Measurements from ENCODE around the gene RNF115.
"Not testable (repeated sequence)": the region's sequence is repeated elsewhere in the genome, so short reads cannot be mapped to it uniquely, and the experiment has no call there.

RNF115 gene
- 96.5 to 103 reads per million in 2 donors for total RNA-seq

DNA sequence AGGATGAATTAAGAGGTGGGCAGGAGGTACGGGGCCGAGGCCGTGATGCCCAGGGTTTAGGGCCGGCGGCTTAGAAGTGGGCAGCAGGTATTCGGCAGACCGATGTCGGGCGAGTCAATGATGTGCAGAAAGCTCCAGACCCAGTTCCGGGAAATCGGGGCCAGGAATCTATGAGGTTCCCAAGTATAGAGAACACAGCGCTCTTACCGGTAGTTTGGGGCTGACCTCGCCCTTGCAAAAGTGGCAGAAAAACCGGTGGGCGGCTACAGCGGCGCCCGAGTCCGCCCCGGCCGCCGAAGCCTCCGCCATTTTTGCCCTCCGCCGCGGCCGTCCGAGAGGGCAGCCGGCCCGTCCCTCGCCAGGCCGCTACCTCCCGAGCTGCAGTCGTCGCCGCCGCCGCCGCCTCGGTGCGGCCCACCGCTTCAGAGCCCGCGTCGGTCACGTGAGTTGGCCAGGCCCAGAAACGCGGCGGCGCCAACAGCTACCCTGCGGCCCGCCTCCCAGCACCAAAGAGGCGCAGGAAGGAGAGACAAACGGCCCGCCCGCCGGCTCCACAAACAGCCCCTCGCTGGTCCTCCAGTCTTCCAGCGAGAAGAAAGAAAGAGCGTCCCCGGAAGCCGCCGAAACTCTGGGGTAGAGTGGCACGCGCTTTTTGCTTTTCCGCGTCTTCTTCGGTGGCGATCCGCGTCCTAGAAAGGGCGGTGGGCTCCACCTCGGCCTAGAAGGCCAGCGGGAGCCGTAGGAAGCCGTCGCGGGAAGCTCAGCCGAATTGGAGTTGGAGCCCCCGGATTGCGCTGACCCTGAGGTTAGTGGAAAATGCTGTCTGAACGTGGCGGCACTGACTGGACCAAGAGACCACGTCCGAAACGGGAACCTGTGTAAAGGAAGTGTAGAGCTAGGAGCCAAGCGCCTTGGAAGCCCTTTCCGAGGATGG, at the start of gene RNF115, which contains the start of gene POLR3C:
Gene RNF115, minus strand, starts transcription at position 531 of the 934 bp plus-strand sequence. Its CDS starts 222 bp downstream, at position 309.
Gene POLR3C, plus strand, starts transcription at position 636 of the 934 bp plus-strand sequence. CDS start 1,577 bp downstream, outside the sequence.
- peak; percentile 75 for DNase-seq

DNA sequence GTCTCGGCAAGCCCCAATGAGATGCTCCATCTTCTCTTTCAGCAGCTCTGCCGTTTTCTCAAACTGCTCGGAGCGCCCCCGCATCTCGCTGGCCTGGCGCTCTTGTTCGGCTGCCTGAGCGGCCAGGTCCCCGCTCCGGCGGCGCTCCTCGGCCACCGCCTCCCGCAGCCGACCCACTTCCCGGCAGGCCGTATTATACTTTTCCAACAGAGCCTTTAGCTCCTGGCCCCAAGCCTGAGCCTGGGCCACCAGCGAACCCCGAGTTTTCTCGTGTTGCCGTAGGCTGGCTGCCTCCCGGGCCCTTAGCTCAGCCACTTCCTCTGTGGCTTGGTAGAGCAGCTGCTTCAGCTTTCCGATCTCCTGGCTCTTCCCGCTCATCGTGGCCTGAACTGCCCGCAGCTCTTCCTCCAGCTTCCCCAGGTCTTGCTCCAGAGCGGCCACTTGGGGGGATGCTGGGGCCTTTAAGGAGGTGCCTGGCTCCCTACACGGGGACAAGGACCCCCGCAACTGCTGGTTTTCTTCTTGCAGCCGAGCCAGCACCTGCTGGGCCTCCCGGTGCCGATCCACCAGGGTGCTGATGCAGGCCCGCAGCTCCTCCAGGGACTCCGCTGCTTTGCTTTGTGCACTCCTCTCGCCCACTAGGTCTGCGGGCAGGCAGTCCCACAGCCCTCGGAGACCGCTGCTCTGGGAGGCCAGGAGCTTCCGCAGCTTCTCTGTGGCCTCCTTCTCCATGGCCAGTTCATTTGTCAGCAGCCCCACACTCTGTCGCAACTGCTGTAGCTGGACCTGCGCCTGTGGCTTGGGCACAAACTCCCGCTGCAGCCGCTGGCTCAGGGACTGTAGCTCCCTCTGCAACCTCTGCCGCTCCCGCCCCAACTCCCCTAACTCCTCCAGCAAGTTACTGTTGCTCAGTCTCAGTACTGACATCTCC, 48.4 kb upstream of the RNF115 start:
- no peak for DNase-seq

DNA sequence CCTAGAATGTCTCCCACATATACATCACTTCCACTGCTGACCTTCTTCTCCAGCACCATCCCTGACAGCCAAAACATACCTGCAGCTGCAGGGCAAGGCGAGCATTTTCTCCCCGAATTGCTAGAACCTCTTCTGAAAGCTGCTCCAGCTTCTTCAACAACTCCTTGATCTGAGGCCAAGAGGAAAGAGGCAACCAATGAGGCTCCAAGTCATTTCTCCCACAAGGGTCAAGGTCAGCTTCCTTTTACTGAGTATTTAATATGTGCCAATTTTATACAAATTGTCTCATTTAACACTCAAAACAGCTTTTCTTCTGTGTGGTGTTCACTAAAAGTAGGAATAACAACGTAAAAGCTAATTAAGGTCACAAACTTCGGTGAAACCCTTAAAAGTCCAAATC, 44.3 kb upstream of the RNF115 start:
- DNase-seq = no peak

DNA sequence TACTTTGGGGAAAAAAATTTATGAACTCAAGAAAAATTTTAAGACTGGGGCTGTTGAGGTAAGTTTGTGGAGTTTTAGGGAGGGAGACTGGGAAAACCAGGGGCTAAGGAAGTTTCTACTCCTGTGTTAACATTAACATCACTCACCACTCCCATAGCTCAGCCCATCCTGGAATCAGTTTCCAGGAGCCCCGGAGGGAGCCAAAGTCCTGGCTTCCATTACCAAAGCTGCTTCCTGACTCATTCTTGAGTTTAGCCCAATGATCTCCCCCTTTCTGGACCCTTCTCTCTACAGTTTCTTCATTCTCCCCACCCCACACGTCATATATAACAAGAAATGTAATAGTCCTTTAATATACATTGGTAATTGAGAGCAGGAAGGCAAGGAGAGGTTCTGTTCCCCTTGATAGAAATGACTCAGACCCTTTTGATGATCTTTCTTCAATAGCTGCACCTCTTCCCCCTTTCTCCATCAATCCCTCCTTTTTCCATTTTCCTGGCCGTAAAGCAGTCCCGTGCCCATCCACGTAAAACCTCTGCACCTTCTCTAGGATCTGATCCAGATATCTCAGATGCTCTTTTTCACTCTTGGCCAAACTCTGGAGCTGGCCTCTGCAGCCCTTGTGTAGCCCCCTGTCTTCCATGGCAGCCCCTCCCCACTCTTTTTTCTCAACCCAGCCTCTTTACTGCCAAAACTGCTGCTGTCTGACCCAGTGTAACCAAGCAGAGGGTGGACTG, 39.6 kb upstream of the RNF115 start:
- no peak for DNase-seq

DNA sequence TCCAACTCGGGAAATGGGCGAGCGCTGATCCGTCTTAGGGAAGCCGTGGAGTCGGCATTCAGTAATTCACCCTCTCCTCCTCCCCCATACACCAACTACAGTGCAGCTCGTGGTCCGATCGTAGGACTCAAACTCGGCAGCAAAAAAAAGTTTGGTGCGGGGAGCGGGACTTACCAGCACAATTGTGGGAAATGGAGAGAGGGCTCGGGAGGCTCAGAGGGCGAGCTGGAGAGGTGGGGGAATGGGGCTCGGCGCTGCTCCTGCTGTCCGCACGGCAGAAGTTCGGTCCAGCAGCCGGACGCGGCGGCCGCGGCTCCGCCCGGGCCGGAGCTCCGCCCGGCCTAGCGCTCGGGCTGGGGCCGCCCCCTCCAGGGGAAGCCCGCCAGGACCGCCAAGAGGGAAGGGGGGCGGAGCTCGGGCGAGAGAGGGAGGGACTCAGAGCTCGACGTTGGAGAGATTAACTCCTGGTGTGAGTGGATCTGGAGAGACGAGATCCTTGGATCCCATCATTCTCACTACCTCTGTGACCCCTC, 35.7 kb upstream of the RNF115 start:
- peak; percentile 59 for DNase-seq

DNA sequence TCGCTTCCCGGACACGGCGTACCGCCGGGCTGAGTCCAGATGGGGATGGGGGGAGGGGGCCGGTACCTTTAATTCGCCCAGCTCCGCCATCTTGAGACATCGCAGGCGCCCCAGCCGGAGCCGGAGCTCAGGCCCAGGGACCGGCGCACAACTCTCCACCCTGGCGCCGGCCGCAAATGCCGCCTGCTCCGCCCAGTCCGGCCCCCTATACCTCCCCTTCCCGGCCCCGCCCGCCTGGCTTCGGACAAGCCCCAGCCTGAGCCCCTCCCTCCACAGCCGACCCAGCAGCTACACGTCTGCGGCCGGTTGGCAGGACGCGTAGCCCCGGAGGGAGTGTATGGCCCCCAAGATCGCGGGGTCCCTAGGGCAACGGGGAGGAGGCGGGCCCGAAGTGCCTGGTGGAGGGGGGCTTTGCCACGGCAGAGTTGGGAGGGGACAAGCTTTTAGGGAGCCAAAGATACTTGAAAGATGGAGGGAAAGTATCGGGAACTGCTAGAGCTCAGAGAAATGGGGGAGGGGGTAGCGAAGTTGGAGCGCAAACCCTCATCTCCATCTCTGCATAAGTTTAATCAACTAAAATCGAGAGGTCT, 35.1 kb upstream of the RNF115 start, which contains the start of gene PIAS3:
Gene PIAS3, minus strand, starts transcription at position 181 of the 590 bp plus-strand sequence. Its CDS starts 91 bp downstream, at position 90.
- peak; percentile 71 for DNase-seq

DNA sequence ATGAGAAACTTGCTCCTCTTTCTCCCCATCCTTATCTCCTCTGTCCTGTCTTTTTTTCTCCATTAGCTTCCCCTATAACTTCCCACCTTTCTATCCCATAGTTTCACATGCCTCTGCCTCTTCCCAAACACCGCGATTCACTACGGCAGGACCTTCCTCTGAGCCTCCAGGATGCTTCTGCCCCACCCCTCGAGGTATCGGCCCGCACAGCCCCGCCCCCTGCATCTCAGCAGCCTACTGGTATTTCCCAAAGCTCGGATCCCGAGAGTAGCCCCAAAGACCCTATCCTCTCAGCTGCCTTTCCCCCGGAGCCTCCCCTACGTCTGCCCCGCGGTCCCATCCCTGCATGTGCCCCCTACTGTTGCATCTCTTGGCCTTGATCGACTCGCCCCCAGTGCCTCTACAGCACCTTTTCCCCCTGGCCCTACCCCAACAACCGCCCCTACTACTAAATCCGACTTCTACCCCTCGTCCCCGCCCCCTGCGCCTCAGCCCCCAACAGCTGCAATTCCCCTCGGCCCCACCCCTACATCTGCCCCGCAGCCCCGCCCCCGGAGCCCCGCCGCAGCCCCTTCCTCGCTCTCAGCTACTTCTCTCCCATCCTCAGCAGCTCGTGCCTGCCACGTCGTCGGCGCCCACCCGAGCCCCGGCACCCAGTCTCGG, 34.5 kb upstream of the RNF115 start:
- DNase-seq = peak; percentile 64

DNA sequence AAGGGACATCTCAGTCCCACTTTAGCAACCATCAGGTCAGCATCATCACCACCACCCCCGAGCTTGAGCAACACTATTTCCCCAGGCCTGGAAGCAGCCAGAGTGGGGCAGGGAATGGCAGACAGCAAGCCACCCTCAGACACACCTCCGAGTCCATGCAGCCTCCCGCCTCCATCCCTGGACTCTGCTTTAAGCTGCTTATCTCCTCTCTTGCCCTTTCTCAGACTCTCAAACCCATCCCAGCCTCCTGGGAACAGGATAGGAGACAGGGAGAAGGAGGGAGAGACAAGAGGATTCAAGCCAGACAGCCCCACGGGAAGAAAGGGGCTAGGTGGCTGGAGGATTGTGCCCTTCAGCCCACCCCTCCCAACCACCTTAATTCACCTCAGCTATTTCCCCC, 33.3 kb upstream of the RNF115 start:
- no peak for DNase-seq

DNA sequence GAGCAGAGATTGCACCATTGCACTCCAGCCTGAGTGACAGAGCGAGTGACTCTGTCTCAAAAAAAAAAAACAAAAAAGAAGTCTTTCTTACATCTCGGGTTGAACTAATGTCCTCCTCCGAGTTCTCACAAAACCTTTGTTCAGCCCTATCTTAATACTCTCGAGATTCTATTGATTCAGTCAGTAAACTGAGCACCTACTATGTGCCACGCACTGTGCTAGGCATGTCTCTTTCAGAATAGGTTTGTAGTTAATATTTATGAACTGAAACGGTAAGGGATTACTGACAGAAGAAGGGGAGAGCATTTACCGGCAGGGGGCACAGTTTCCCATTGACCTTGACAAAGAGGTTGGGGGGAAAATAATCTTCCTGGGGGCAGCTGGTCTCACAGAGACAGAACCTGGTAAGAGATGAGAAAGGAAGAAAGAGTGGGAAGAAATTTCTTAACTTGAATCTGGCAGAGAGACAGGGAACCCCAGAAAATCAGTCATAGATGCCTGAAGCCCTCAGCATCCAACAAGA, 31.6 kb upstream of the RNF115 start:
- no peak for DNase-seq

DNA sequence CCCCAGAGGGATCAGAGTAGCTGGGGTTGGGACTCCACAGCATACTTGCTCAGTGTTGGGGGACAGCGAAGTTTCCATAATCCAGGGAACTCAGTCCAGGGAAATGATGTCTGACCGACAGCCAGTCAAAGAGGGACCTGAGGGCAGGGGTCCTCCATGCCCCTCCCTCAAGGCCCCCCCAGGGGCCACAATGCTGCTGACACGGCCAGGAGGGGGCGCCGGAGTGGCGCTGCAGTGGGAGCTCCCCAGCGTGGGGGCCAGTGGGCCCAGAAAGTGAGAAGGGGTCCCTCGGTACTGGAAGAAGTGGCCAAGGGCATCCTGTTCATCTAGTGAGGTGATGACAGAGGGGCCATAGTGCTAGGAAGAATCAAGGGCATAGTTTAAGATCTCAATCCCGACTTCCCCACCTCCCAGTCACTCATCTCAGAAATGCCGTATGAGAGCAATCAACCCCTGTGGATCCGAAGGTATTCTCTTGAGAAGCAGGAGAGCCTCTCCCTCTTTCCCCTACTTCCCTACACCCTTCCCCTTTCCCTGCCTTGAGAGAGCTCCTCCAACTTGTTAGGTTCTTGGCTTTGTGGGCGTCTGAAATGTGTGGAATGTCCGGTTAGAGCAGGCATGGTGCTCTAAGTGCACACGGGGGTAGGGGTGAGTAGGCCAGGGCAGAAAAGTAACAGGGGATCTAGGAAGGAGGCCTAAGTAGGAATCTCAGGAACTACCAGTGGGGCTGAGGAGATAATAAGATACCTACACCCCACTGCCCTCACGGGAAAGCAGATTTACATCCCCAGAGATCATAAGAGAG, 25.7 kb upstream of the RNF115 start:
- DNase-seq = no peak

DNA sequence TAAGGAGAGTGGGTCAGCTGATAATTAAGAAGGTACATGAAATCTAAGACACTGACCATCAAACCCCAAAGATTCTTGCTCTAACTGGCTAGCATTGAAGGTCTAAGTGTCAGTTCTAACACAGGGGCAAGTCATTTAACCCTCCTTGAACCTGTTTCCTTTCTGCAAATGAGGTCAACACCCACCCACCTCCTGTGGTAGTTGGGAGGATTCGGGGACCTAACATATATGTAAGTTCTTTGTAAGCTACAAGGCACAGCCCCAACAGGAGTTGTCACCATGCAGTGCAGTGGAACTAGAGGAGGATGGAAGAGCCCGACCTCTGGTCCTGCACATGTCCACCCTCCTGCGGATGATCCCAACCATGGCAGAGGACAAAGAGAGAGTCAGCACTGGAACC, 23.9 kb upstream of the RNF115 start:
- DNase-seq = no peak

DNA sequence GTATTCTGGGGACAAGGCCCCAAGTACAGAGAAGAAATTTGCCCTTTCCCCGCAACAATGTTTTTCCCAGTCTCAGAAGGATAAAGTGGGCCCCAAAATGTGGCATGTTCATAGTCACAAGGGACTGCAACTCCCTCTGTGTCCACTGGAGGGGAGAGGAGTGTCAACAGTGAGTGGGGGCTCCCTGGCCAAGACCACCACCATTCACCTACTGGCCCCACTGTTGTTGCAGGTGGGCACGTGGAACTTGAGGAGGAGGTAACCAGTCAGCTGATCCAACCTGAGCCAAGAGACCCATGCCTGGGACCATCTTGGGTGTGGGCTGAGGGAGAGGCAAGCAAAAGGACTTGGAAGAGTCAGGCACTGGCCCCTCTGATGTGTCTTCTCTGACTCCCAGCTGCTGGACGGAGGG, 22.3 kb upstream of the RNF115 start:
- DNase-seq = no peak

DNA sequence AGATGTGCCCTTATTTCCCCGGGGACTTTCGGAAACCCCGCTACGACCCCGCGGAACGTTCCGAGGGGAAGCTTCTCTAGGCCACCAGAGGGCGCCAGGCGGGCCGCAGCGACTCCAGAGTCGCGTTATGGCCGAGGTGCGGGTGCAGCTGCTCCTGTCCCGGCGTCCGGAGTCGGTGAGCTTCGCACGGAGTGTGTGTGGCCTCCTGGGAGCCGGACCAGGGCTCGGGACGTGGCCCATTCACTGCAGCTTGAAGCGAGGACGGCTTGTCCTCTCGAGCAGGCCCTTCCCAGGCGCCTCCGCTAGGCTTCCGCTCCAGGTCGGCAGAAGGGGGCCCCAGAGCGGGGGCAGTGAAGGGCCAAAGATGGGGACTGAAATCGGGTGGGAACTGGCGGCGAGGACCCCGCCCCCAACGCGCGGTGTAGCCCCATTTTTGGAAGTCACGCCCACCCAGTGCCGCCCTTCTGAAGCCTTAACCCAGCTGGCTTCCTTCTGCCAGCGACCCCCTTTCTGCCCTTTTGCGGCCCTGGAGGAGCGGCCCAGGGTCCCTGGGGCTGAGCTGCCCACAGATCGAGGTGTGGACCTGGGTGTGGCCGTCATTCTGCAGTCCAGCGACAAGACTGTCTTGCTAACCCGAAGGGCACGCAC, 21.7 kb upstream of the RNF115 start, which contains the start of gene NUDT17:
Gene NUDT17, plus strand, starts transcription at position 117 of the 648 bp plus-strand sequence. Its CDS starts 11 bp downstream, at position 128.
- DNase-seq = peak; percentile 47

DNA sequence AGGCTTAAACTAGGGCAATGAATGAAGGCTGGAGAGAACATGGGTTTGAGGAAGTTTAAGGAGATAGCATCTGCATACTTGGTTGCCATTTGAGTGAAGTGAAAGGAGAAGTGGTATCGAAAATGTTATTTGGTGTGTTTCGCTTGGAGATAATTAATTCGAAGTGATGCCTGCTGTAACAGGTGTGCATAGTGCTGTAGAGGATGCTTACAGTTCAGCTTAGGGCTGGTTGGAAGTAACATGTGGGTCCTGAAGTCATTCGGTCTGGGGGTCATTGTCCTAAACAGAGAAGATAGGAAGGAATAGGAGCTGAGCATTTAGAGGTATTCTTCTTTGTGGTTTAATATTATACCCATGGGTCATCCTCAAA, 21.2 kb upstream of the RNF115 start:
- DNase-seq = no peak

DNA sequence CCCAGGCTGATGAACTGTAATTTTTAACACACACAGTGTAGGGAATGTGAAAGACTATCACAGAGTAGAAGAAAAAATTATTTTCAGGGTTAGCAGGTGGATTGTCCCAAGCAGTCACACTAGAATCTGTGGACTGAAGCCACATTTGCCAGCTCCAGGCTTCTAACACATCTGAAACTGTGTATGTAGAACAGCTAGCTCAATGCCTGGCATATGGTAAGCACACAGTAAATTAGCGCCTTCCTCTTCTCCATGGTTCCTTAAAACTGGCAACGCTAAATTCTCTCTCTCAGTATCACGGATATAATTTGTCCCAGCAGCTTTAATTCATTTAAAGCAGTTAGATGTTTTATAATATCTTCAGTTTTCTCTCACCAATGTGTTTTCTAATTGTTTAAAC, 19.1 kb upstream of the RNF115 start:
- DNase-seq = no peak

DNA sequence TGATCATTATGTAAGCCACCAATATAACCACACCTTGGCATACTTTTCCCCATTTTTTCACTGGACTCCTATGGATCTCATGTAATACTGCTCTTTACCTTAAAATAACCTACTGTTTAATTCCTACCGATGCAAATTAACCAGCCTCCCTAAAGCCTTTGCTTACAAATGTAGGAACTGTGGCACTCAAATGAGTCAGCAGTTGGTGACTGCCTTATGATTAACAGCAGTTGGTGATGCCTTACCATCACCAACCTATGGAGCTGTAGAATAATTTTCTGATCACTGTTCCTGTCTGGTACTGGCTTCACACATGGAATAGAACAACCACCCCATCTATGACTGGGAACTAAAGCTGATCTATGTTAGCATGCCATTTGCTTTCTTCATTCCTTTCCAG, 13.8 kb upstream of the RNF115 start:
- no peak for DNase-seq

DNA sequence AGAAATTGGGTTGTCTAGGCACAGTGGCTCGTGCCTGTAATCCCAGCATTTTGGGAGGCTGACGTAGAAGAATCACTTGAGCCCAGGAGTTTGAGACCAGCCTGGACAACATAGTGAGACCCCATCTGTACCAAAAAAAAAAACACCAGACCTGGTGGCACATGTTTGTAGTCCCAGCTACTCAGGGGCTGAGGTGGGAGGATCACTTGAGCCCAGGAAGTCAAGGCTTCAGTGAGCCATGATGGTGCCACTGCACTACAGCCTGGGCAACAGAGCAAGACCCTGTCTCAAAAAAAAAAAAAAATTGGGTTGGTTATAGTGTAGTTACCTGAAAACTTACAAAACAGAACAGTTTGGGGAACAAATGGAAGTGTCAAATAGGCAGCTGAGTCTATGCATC, 6.9 kb upstream of the RNF115 start:
- not testable (repeated sequence) for DNase-seq

DNA sequence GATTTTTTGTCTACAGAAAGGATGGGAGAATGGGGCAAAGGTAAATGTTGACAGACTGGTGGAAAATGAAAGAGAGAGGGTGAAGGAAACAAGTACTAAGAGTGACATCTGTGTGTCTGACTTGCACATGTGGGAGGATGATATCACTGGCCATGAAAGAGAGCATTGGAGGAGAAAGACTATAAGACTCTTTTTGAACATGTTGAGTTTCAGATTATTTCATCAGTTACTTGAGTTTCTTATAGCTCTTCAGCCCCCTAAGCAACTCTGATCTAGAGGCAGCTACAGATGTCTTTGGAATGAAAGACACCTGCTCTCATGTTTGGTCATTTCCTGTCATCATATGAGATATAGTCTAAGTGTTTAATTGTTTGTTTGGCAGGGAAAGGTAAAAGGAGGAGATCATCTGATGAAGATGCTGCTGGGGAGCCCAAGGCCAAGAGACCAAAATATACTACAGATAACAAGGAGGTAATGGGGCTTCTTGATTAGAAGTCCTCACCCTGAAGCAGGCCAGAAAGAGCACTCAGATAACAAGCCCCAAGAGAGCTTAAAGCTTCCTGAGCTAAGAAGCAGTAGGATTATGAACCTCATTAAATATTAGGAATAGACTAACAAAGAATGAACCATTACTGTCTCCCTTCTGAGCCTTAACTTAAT, 4.6 kb upstream of the RNF115 start:
- DNase-seq = no peak

DNA sequence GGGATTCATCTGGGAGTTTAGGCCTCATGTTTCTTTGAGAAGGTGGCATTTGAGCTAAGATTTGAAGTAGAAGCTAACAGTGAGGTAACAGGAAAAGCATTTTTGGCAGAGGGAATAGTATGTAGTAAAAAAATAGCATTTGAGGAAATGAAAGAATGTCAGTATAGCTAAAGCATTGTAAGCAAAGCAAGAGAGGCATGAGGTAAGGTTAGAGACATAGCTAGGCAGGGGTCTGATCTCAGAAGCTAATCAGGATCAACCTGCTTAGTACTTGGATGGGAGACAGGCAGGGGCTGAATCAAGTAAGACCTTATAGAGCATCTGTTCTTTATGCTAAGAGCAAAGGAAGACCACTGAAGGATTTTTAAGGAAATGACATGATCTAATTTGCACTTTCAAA, 4.1 kb upstream of the RNF115 start:
- no peak for DNase-seq

All from activated gamma-delta T cell (primary cell).